Activated CD8-positive, alpha-beta memory T cell treated with anti-CD3 and anti-CD28 coated beads for 36 hours (primary cell): Measurements from ENCODE around the gene MS4A10. TPM values are rescaled to one million over a fixed set of nuclear protein-coding genes. Genes with fewer than 3 reads are reported as not detected.

Source experiments
- CTCF ChIA-PET: fragments of 350-600 bp; sonication (Branson Sonifier 250); formaldehyde crosslinking; loops from one replicate; lab custom pipeline; 2021; ENCODE audit warnings: antibody characterized with exemption; lab: Charles Lee
- POLR2A ChIA-PET: fragments of 350-600 bp; sonication (Branson Sonifier 250); formaldehyde crosslinking; loops from one replicate; lab custom pipeline; 2021; ENCODE audit warnings: antibody characterized with exemption; lab: Charles Lee
- total RNA-seq, 2 experiments: library from RNA; stranded (reverse); gene quantifications; one replicate each; pipeline ENCODE4 v1.2.3, GENCODE V29; 2021

The MS4A10 gene
- total RNA-seq, 2 experiments from 2014 or later: not detected

GRCh38 chr11:60841797-60842667, 56.9 kb downstream of the MS4A10 start, which contains the start of gene CCDC86:
Gene CCDC86, plus strand, starts transcription at chr11:60842113. Its CDS starts 12 bp downstream, at chr11:60842125.
- POLR2A ChIA-PET: interaction anchor here (0.6 to 1.4 kb wide), 3 partner anchors 9 to 322 kb away, joined by 3 to 7 read pairs (median 3); no protein-coding TSS in a partner anchor
- CTCF ChIA-PET: interaction anchor here (0.8 to 1.4 kb wide), 2 partner anchors 11 to 62 kb away, joined by 3 to 9 read pairs; no protein-coding TSS in a partner anchor

DNA sequence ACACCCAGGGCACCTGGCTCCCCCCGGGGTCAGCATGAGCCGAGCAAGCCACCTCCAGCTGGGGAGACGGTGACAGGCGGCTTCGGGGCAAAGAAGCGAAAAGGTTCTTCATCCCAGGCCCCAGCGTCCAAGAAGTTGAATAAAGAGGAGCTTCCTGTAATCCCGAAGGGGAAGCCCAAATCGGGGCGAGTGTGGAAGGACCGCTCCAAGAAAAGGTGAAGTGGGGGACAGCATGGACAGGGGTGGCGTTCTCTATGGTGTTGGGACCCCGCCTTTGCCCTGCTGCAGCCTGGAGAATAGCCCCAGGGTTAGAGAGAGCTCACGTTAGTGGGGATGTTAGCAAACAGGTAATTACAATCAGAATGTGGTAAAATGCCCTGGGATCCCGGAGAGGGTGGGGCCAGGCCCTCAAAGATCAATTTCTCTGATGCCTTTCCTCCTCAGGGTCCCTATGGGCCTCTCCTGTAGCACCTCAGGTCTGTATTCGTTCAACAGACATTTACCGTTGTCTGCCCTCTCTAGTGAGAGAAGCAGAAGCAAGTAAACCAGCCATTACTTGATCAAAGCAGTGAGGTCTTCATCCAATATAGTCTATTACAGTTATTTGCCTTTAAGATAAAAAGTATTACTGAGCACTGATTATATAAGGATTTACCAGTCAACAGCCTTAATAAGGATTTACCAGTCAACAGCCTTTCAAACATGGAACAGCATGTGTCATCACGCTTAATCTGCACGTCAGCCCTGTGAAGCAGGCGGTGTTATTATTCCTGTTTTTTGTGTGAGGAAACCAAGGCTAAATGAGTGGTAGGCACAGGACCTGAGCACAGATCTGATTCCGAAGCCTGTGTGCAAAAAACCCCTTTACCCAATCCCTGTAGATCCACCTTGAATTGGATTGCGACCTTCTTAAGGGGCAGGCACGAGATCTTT, 57.8 kb downstream of the MS4A10 start:
- ChIA-PET CTCF (interaction anchor here (0.8 to 1.4 kb wide), 4 partner anchors 12 to 61 kb away, joined by 3 to 9 read pairs (median 4); no protein-coding TSS in a partner anchor), POLR2A (interaction anchor here (0.6 to 1.4 kb wide), 3 partner anchors 9 to 321 kb away, joined by 3 to 7 read pairs (median 3); no protein-coding TSS in a partner anchor)

GRCh38 chr11:60844045-60844869, 59.1 kb downstream of the MS4A10 start:
- ChIA-PET POLR2A (no interaction called here), CTCF (interaction anchor here (1.3 kb wide), 1 partner anchor 12 kb away, joined by 3 read pairs; no protein-coding TSS in a partner anchor)

GRCh38 chr11:60844870-60845221, 59.7 kb downstream of the MS4A10 start:
- POLR2A ChIA-PET: no interaction called here
- CTCF ChIA-PET: interaction anchor here (1.3 kb wide), 1 partner anchor 12 kb away, joined by 3 read pairs; no protein-coding TSS in a partner anchor

DNA sequence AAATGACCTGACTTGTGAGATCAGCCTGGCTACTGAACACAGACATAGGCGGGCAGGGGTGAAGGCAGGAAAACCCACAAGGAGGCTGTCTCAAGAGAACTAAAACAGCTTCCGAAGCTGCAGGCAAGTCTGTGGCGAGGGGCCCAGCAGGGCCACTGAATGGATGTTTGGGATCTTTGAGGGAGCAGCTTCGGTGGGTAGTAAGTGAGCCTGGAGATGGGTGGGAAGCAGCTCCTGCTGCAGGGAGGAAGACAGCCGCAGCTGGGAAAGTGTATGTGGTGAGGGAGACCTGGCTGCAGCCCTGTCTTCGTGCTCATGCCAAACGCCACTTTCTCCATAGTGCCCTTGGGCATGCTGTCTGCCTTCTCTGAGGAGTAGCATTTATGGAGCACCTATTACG, 60.2 kb downstream of the MS4A10 start:
- POLR2A ChIA-PET: no interaction called here

GRCh38 chr11:60847281-60847680, 62.1 kb downstream of the MS4A10 start:
- CTCF ChIA-PET: interaction anchor here (1.4 kb wide), 1 partner anchor 17 kb away, joined by 7 read pairs; no protein-coding TSS in a partner anchor
- POLR2A ChIA-PET: interaction anchor here (0.6 kb wide), 1 partner anchor 8 kb away, joined by 3 read pairs; the partner anchor contains the start of gene PTGDR2

More for the DNA sequence above, 60.2 kb downstream of the MS4A10 start:
- CTCF ChIA-PET: interaction anchor here (1.3 kb wide), 1 partner anchor 13 kb away, joined by 3 read pairs; no protein-coding TSS in a partner anchor

DNA sequence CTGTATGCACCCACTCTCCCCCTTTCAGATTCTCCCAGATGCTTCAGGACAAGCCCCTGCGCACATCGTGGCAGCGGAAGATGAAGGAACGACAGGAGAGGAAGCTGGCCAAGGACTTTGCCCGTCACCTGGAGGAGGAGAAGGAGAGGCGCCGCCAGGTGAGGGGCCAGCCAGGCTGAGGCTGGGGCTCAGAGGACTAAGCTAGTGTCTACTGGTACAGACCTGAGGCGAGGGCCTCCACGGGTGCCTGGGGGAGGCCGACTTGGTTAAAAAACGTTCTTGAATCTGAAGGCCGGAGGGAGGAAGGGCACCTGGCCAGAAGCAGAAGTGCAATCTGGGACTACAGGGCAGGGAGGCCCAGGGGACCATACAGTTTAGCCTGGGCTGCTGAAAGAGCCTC, 62.8 kb downstream of the MS4A10 start:
- ChIA-PET CTCF (interaction anchor here (1.0 kb wide), 1 partner anchor 17 kb away, joined by 4 read pairs; no protein-coding TSS in a partner anchor), POLR2A (no interaction called here)

GRCh38 chr11:60848714-60849151, 63.6 kb downstream of the MS4A10 start:
- ChIA-PET POLR2A (no interaction called here), CTCF (interaction anchor here (1.0 kb wide), 1 partner anchor 18 kb away, joined by 4 read pairs; no protein-coding TSS in a partner anchor)

- POLR2A ChIA-PET: no interaction called here
- CTCF ChIA-PET: interaction anchor here (1.4 kb wide), 1 partner anchor 27 kb away, joined by 3 read pairs; no protein-coding TSS in a partner anchor
Measured at GRCh38 chr11:60849641-60850520, 64.7 kb downstream of the MS4A10 start.

Other genes starting within 250 kb of the MS4A10 start
- not detected for gene MS4A8, start 85.7 kb upstream of the MS4A10 start, total RNA-seq
- gene MS4A18, start 60.6 kb upstream of the MS4A10 start, total RNA-seq: not detected
- not detected for gene MS4A15, start 28.5 kb upstream of the MS4A10 start, total RNA-seq
- 100 to 1,000 TPM; 107 to 110 TPM for gene CCDC86, start 56.8 kb downstream of the MS4A10 start, total RNA-seq
- under 1 TPM; 0.15 to 0.19 TPM for gene PTGDR2, start 70.6 kb downstream of the MS4A10 start, total RNA-seq
- gene ZP1, start 82.2 kb downstream of the MS4A10 start, total RNA-seq: not detected
- 100 to 1,000 TPM; 199 to 204 TPM for gene PRPF19, start 121.3 kb downstream of the MS4A10 start, total RNA-seq
- 100 to 1,000 TPM; 145 to 154 TPM for gene TMEM109, start 128.8 kb downstream of the MS4A10 start, total RNA-seq
- 1 to 10 TPM in 1 of 2 experiments, under 1 TPM in 1; 0.99 to 1.1 TPM for gene TMEM132A, start 139.1 kb downstream of the MS4A10 start, total RNA-seq
- gene SLC15A3, start 166.8 kb downstream of the MS4A10 start, total RNA-seq: 1 to 10 TPM in 1 of 2 experiments, under 1 TPM in 1; 0.95 to 2.3 TPM
- 100 to 1,000 TPM; 209 to 212 TPM for gene CD6, start 186.3 kb downstream of the MS4A10 start, total RNA-seq